Caco-2 (cell line): Measurements from ENCODE around the gene IMPG1. TPM values are rescaled to one million over a fixed set of nuclear protein-coding genes. Genes with fewer than 3 reads are reported as not detected.

Source experiments
- BruUV-seq: library from RNA; stranded (reverse); fragments of 400-500 nt; replicated peaks from 2 replicates; lab custom pipeline; 2021; lab: Mats Ljungman, UMichigan
- CTCF ChIA-PET: fragments of 300-600 bp; sonication (Branson Sonifier 250); formaldehyde crosslinking; loops from one replicate; lab custom pipeline; 2022; ENCODE audit warnings: antibody characterized with exemption; lab: Charles Lee
- POLR2A ChIA-PET: fragments of 300-600 bp; sonication (Branson Sonifier 250); formaldehyde crosslinking; loops from one replicate; lab custom pipeline; 2022; ENCODE audit warnings: antibody characterized with exemption; lab: Charles Lee
- DNase-seq, 2 experiments: peaks; one replicate each; pipeline versions ENCODE4 v3.0.0 to v3.0.0-alpha.2; 2020 to 2022
- H3K27me3 ChIP-seq: replicated peaks from 2 replicates; pipeline ENCODE4 v1.6.0; 2011; ENCODE audit warnings: low read length; ENCODE audit not compliant: control insufficient read depth, insufficient read depth
- H3K36me3 ChIP-seq: 2 replicates; pipeline ENCODE4 v1.5.1; 2011; ENCODE audit warnings: low read length; ENCODE audit not compliant: control insufficient read depth, insufficient read depth
- H3K4me1 ChIP-seq: fragments of 250-450 bp; sonication (Bioruptor Pico); 2 replicates; pipeline ENCODE4 v1.5.1; 2020; ENCODE audit warnings: mild to moderate bottlenecking
- H3K4me3 ChIP-seq: 2 replicates; pipeline ENCODE4 v1.5.1; 2011; ENCODE audit warnings: low read depth, mild to moderate bottlenecking, control low read depth, low read length
- H3K9me3 ChIP-seq: fragments of 250-450 bp; sonication (Bioruptor Pico); 2 replicates; pipeline ENCODE4 v1.5.1; 2020; ENCODE audit warnings: mild to moderate bottlenecking, moderate library complexity
- H3K27ac Mint-ChIP-seq: one replicate; pipeline ENCODE4 v1.8.0; 2022; ENCODE audit warnings: mixed read lengths; ENCODE audit not compliant: unreplicated experiment
- H3K27me3 Mint-ChIP-seq: one replicate; pipeline ENCODE4 v1.8.0; 2022; ENCODE audit warnings: mixed read lengths; ENCODE audit not compliant: insufficient read depth, unreplicated experiment
- H3K36me3 Mint-ChIP-seq: one replicate; pipeline ENCODE4 v1.8.0; 2022; ENCODE audit warnings: mild to moderate bottlenecking, mixed read lengths; ENCODE audit not compliant: insufficient read depth, unreplicated experiment
- H3K4me1 Mint-ChIP-seq: one replicate; pipeline ENCODE4 v1.8.0; 2022; ENCODE audit warnings: low read depth, mixed read lengths; ENCODE audit not compliant: unreplicated experiment
- H3K4me3 Mint-ChIP-seq: one replicate; pipeline ENCODE4 v1.8.0; 2022; ENCODE audit warnings: mild to moderate bottlenecking, moderate library complexity, mixed read lengths; ENCODE audit not compliant: unreplicated experiment
- H3K9me3 Mint-ChIP-seq: one replicate; pipeline ENCODE4 v1.8.0; 2022; ENCODE audit warnings: mixed read lengths; ENCODE audit not compliant: unreplicated experiment
- CTCF ChIP-seq, 2 experiments: fragments of 200-600 bp in 1 of 2; IDR thresholded peaks; 1 replicate in 1 of 2; 2 replicates in 1 of 2; pipeline versions ENCODE4 v1.5.1 to v1.8.0; 2011 to 2022; ENCODE audit warnings: antibody characterized with exemption in 1 of 2, control low read depth in 1 of 2, inconsistent platforms in 1 of 2, low read depth in 1 of 2, low read length in 1 of 2, mild to moderate bottlenecking in 1 of 2, moderate library complexity in 1 of 2; ENCODE audit not compliant: insufficient read depth in 1 of 2, severe bottlenecking in 1 of 2, unreplicated experiment in 1 of 2
- intact Hi-C: fragments of 100-400 bp; cut with micrococcal nuclease; formaldehyde crosslinking; loops from one replicate; pipeline ENCODE4 v1.10.0; 2022; ENCODE audit not compliant: unreplicated experiment
- total RNA-seq: library from RNA; stranded (reverse); gene quantifications from 2 replicates; pipeline ENCODE4 v1.2.3, GENCODE V29; 2022

IMPG1 gene
- total RNA-seq, 1 experiment from 2014 or later = not detected

- Mint-ChIP-seq H3K4me3 (no peak overlapping the region), H3K27ac (no peak overlapping the region), H3K9me3 (no peaks in the 10 kb centered on the region), H3K4me1 (peaks cover 7% of the 10 kb centered on the region), H3K27me3 (no peaks in the 10 kb centered on the region), H3K36me3 (peaks cover 11% of the 10 kb centered on the region)
- intact Hi-C loops = no loop called here
- no peak for TF ChIP-seq CTCF (IDR thresholded peaks at IDR 0.05; ENCODE audit: insufficient read depth in 1 of 2, low read depth in 1 of 2, low read length in 1 of 2, severe bottlenecking in 1 of 2, unreplicated experiment in 1 of 2)
- POLR2A ChIA-PET = no interaction called here
- H3K27me3 ChIP-seq = no peaks in the 10 kb centered on the region
- no peak overlapping the region for H3K4me3 ChIP-seq
- no peaks in the 10 kb centered on the region for H3K36me3 ChIP-seq
- H3K4me1 ChIP-seq = peaks cover 5% of the 10 kb centered on the region; the same call in 1 of the 2 replicates
- BruUV-seq = no TSS peak
- DNase-seq = no peak
- CTCF ChIA-PET = interaction anchor here (0.8 kb wide), 1 partner anchor 13 kb away, joined by 4 read pairs; no protein-coding TSS in a partner anchor
- H3K9me3 ChIP-seq = no peaks in the 10 kb centered on the region
Measured at GRCh38 chr6:75880305-75880704, 192.2 kb downstream of the IMPG1 start.

- ChIA-PET CTCF (no interaction called here), POLR2A (no interaction called here)
- no peak overlapping the region for H3K4me3 ChIP-seq
- H3K27me3 ChIP-seq = no peaks in the 10 kb centered on the region
- Mint-ChIP-seq H3K9me3 (no peaks in the 10 kb centered on the region), H3K36me3 (no peaks in the 10 kb centered on the region), H3K27ac (no peak overlapping the region), H3K4me1 (no peaks in the 10 kb centered on the region), H3K27me3 (no peaks in the 10 kb centered on the region), H3K4me3 (no peak overlapping the region)
- no TSS peak for BruUV-seq
- H3K9me3 ChIP-seq = no peaks in the 10 kb centered on the region
- no peaks in the 10 kb centered on the region for H3K4me1 ChIP-seq
- TF ChIP-seq CTCF (IDR thresholded peaks at IDR 0.05; ENCODE audit: insufficient read depth in 1 of 2, low read depth in 1 of 2, low read length in 1 of 2, severe bottlenecking in 1 of 2, unreplicated experiment in 1 of 2) = no peak
- no peak for DNase-seq
- peaks cover 2% of the 10 kb centered on the region; the same call in 1 of the 2 replicates for H3K36me3 ChIP-seq
- intact Hi-C loops = no loop called here
Measured at GRCh38 chr6:75876152-75876551, 196.3 kb downstream of the IMPG1 start.

- Mint-ChIP-seq H3K27ac (no peak overlapping the region), H3K4me3 (no peak overlapping the region), H3K9me3 (no peaks in the 10 kb centered on the region), H3K36me3 (no peaks in the 10 kb centered on the region), H3K4me1 (no peaks in the 10 kb centered on the region), H3K27me3 (no peaks in the 10 kb centered on the region)
- H3K4me3 ChIP-seq = no peak overlapping the region
- no peaks in the 10 kb centered on the region for H3K27me3 ChIP-seq
- TF ChIP-seq CTCF (IDR thresholded peaks at IDR 0.05; ENCODE audit: insufficient read depth in 1 of 2, low read depth in 1 of 2, low read length in 1 of 2, severe bottlenecking in 1 of 2, unreplicated experiment in 1 of 2) = no peak
- ChIA-PET POLR2A (no interaction called here), CTCF (no interaction called here)
- no peaks in the 10 kb centered on the region for H3K4me1 ChIP-seq
- no peaks in the 10 kb centered on the region for H3K9me3 ChIP-seq
- H3K36me3 ChIP-seq = peaks cover 2% of the 10 kb centered on the region; the same call in 1 of the 2 replicates
- intact Hi-C loops = no loop called here
- BruUV-seq = no TSS peak
- DNase-seq = no peak
Measured at GRCh38 chr6:75874224-75874623, 198.2 kb downstream of the IMPG1 start.
